HPDE6-E6E7 (cell line): ENCODE data around the gene ATG4D.
"Not testable (repeated sequence)": the region's sequence is repeated elsewhere in the genome, so short reads cannot be mapped to it uniquely, and the experiment has no call there.

Experiments
- DNase-seq: peaks from one replicate; pipeline ENCODE4 v3.0.0; 2011; ENCODE audit warnings: missing footprints; ENCODE audit errors: extremely low spot score

ATG4D gene

GRCh38 chr19:10552510-10553053 lies 8.9 kb downstream of the ATG4D start:
- no peak for DNase-seq

DNA sequence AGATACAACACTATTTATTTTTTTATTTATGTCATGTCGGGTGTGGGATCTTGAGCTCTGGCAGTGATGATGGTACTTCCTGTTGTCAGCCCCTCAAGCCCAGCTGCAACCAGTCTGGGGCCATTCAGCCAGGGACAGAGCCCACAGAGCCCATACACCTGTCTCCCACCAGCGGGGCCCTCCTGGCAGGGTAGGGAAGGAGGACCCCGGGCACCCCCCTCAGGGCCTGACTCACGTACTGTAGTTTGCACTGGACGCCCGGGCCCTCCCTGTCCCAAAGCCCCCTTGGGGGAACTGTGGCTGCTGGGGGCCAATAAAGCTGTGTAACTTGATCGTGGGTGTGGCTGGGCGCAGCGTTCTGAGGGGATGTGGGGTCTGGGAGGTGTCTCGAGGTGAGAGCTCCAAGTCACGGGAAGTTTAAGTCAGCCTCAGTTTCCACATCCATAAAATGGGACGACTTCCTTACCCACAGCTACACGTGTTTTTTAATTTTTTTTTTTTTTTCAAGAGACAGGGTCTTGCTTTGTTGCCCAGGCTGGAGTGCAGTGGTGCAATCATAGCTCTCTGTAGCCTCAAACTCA lies 9.5 kb downstream of the ATG4D start:
- no peak for DNase-seq

GRCh38 chr19:10553943-10554381 lies 10.3 kb downstream of the ATG4D start:
- DNase-seq = peak; percentile 66

DNA sequence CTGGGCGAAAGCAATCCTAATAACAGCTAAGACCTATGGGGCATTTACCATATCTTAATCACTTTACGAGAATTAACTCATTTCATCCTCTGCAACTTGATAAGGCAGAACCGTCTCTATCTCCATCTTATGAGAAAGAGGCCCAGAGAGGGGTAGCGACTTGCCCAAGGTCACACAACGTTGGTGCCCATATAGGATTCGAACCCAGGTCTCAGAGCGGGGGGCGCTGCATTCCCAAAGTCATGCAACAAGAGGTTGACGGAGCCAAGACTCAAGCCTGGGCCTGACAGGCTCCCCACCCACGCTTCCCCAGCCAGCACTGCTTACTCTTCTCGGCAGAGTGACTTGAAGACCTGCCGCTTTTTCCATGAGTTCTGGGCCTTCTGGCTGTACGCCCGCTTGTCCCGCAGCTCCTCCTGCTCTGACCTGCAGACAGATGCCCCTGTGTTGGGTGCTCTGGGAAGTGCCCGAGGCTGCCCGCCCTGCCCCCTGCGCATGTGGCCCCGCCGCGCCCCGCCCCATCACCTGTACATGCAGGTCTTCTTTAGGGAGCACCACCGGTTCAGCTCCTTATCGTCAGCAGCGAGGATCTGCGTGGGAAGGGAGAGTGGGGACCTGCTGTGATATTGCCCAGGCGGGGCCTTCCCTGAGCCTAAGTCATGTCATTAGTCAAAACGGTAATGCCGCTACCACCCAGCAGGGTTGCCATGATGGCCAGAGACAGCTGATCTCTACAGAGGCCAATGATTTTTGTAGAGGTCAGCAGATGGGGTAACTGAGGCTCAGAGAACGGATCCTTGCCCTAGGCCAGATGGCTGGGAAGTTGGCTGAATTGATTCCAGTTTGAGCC lies 11.3 kb downstream of the ATG4D start:
- peak; percentile 61 for DNase-seq

DNA sequence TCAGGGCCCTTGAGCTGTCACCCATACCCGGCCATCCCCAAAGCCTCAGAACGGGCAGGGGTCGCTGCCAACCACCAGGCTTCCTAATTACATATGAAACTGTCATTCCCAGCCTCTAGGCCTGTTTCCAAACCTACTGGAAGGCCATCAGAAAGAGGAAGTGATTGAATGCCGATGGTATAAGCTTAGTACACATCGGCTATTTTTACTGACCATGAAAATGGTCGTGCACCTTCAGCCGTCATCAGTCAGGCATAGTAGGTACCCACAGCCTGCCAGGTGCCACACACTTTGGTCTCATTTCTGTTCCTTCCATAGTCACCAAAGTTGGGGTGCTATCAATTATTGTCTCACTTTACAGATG lies 11.9 kb downstream of the ATG4D start:
- no peak for DNase-seq

DNA sequence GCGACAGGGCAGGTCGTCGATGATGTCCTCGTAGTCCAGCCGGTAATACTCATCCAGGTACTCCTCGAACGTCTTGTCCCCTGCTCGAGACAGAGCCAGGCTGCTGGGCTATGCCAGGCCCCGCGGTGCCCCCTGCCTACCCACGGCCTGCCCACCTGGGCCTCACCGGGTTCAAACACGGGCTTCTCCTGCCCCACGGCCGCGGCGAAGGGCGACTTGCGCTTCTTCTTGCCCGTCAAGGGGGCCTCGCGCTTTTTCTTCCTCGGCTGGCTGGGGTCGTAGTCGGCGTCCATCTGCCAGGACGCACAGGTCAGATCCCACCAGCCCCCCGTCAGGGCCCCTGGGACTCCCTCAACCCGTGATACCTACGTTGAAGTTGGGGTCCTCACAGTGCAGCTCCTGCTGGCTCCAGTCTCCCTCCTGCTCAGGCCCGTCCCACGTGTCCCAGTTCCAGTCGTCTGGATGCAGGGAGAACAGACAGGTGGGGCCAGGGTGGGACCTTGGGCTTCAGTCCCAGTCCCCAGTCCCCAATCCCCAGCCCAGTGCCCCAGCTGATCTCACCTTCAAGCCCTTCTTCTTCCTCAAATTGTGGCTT lies 14.0 kb downstream of the ATG4D start:
- DNase-seq = no peak

DNA sequence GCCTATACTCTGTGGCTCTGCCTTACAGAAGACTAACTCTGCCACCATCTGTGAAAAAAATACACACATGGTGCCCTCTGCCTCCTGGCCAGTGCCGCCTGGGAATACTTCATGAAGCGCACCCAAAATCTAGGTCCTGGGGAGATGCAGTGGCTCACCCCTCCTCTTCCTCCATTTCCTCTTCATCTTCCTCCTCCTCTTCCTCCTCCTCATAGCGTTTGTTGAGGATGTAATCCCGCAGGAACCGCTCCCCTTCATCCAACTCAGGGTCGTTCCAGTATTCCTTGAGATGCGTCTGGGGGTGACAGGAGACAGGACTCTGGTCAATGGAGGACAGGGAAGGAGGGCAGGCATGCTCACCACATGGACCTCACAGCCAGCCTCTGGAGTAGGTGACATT lies 16.4 kb downstream of the ATG4D start:
- DNase-seq = no peak

- no peak for DNase-seq
Observed at GRCh38 chr19:10562609-10563008, 18.9 kb downstream of the ATG4D start.

DNA sequence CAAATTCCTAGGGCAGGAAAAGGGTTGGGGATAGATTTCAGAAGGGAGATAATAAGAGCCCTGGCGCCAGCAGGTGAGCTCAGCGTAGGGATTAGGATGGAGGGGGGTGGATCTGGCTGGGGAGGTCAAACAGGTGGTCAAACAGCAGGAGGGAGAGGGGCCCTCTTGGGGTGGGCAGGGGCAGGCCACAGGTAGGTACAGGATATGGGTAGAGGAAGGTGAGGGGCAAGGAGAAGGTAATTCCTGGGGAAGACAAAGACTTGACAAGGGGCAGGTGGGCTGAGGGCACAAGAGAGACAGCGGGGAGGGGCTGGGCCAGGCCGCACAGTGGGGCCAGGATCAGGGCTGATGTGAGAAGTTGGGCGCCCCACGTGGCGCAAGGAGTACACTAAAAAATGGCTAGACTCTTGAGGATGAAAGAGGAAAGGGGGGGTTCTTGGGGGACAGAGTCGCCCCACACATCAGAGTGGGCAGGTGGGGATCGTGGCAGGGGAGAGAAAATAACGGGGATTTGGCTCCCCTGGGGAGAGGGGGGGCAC lies 21.4 kb downstream of the ATG4D start:
- no peak for DNase-seq

GRCh38 chr19:10565567-10566407 lies 22.1 kb downstream of the ATG4D start, which contains the start of gene KRI1:
Gene KRI1, minus strand, starts transcription at chr19:10566010. Its CDS starts 11 bp downstream, at chr19:10565999.
- peak; percentile 93 for DNase-seq

GRCh38 chr19:10566408-10566657 lies 22.6 kb downstream of the ATG4D start:
- no peak for DNase-seq

DNA sequence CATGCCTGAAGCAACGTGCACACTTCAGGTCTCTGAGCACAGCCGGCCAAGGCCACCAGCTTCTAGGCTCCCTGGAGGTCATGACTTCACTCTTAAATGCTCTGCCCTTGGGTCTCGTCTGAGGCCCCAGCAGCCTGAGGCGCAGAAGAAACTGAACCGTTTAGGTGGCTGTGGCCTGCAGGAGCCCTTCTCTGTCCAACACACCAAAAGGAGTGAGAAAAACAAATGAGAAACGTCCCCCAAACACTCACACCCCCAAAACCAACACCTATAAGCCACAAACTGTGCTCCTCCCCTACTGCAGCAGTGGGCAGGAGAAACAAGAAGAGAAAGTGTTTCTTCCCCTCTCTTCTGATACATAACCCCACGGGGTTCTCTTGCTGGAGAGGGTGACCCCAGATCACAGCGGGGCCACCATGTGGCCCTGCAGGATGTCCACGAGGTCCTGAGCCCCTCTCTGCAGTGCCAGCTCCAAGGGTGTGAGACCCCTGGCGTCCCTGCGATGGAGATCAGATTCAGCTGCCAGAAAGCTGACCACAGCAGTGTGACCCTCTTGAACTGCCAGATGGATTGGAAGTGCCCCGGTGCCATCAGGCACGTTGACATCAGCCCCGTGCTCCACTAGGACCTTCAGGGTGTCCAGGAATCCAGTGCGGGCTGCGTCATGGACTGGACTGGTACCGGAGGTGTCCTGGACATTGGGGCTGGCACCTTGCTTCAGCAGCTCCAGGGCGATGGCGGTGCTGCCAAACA lies 23.1 kb downstream of the ATG4D start:
- DNase-seq = no peak

- DNase-seq = no peak
Observed at GRCh38 chr19:10567656-10568055, 24.0 kb downstream of the ATG4D start.

DNA sequence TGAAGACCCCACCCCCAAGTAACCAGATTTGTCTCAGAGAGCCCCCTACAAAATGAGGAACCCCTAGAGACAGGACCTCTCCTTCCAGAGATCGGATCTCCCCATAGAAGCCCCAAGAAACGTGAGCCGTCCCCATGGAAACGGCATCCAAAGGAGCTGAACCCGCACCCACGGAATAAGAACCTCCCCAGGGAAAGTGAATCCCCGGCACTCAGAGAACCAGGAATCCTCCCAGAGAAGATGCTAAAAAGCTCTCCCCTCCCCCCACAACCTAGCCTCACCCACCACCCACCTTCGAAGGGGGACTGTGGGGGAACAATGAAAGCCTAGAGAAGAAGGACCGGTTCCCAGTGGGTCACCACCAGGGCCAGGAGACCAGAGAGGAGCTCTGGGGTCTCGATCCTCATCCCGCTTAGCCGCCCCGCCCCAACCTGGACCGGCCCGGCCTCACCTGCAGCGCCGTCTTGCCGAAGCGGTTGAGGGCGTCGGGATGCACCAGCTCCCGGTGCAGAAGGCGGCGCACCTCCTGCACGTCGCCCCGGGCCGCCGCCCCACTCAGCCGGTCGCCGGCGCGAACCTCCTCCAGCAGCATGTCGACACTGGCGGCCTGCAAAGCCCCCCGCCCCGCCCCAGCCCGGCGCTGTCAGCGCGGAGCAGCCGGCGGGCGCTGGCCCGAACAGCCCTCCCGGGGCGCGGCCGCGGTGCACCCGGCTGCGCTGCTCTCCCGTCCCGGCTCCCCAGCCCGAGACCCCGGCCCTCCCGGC lies 24.5 kb downstream of the ATG4D start:
- no peak for DNase-seq

- peak; percentile 90 for DNase-seq
Observed at GRCh38 chr19:10568826-10569651, 25.3 kb downstream of the ATG4D start, which contains the start of gene CDKN2D. Gene CDKN2D, minus strand, starts transcription at chr19:10568979. Its CDS starts 326 bp downstream, at chr19:10568653.

DNA sequence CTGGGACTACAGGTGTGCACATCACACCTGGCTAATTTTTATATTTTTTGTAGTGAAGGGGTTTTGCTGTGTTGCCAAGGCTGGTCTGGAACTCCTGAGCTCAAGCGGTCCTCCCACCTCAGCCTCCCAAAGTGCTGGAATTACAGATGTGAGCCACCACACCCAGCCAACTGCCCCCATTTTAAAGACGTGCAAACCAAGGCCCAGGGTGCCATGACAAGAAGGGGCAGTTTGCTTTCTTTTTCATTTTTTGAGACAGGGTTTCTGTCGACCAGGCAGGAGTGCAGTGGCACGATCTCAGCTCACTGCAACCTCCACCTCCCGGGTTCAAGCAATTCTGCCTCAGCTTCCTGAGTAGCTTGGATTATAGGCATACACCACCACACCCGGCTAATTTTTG lies 30.1 kb downstream of the ATG4D start:
- DNase-seq = not testable (repeated sequence)

GRCh38 chr19:10574462-10574861 lies 30.8 kb downstream of the ATG4D start:
- no peak for DNase-seq

DNA sequence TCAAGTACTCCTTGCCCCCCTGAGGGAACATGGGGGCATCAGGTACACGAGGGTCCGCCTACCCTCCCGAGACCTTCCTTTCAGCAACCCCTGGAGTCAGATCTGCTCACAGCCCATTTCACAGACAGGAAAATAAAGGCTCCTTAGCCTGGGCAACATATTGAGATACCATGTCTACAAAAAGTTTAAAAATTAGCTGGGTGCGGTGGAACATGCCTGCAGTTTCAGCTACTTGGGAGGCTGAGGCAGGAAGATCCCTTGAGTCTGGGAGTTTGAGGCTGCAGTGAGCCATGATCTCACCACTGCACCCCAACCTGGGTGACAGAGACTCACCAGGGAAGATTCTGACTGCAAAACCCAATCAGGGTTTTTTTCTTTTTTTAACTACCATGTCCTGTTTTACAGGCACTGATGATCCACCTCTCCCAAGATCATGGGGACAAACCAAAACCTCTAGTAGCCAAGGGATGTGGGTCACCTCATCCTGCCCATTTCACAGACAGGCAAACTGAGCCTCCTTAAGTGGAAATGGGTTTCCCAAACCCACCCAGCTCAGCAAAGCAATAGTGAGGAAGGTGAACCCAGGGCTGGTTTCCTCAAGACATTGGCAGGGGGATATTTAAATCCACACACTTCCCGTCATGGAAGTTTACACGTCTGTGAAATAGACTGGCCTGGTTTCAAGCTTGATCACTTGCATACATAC lies 31.5 kb downstream of the ATG4D start:
- no peak for DNase-seq

DNA sequence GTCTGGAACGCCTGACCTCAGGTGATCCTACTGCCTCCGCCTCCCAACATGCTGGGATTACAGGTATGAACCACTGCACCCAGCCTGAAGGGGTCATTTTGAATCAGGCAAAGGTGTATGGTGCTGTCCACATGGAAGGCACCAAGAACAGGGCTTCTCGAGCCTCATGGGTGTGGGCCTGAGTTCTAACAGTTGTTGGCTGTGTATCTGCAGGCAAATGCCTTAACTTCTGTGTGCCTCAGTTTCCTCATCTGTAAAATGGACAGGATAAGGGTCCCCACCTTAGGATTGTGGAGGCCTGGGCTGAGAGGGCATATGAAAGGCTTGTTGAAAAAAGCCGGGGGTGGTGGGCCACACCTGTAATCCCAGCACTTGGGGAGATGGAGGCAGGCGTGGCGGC lies 34.2 kb downstream of the ATG4D start:
- no peak for DNase-seq
